Activated T-cell treated with anti-CD3 and anti-CD28 coated beads, Interleukin-2, amount 50 U/mL, for 4 hours (primary cell): Measurements from ENCODE around the gene CAMK1D. TPM values are rescaled to one million over a fixed set of nuclear protein-coding genes. Genes with fewer than 3 reads are reported as not detected.

Experiments
- ATAC-seq, 2 donors: fragments of 200-7000 bp; cut with Tn5 transposase; one replicate each; pipeline ENCODE4 v1.10.0; 2021
- DNase-seq: peaks from one replicate; pipeline ENCODE4 v3.0.0-alpha.2; 2020
- H3K27me3 Mint-ChIP-seq: one replicate; pipeline ENCODE4 v1.8.0; 2021; ENCODE audit warnings: low read depth, mixed read lengths
- H3K36me3 Mint-ChIP-seq: one replicate; pipeline ENCODE4 v1.8.0; 2022; ENCODE audit warnings: mixed read lengths; ENCODE audit not compliant: insufficient read depth
- H3K4me1 Mint-ChIP-seq: one replicate; pipeline ENCODE4 v1.8.0; 2021; ENCODE audit warnings: low read depth, mixed read lengths
- H3K4me3 Mint-ChIP-seq: one replicate; pipeline ENCODE4 v1.8.0; 2021; ENCODE audit warnings: mild to moderate bottlenecking, moderate library complexity, mixed read lengths
- H3K9me3 Mint-ChIP-seq: one replicate; pipeline ENCODE4 v1.8.0; 2021; ENCODE audit warnings: mixed read lengths
- total RNA-seq, 3 donors: library from RNA; stranded (reverse); gene quantifications; one replicate each; pipeline ENCODE4 v1.2.1, GENCODE V29; 2021

The CAMK1D gene
- total RNA-seq, 3 donors from 2014 or later = 6.3 to 7.8 (median 6.7) TPM

- H3K4me1 Mint-ChIP-seq = no peaks in the 10 kb centered on the region
- DNase-seq (no peak), ATAC-seq (no peak)
- H3K36me3 Mint-ChIP-seq = peaks cover 37% of the 10 kb centered on the region
- no peaks in the 10 kb centered on the region for H3K27me3 Mint-ChIP-seq
- H3K9me3 Mint-ChIP-seq = no peaks in the 10 kb centered on the region
- H3K4me3 Mint-ChIP-seq = no peak overlapping the region
Observed at GRCh38 chr10:12826800-12827372, 477.5 kb downstream of the CAMK1D start.

GRCh38 chr10:12828736-12829135 is 479.4 kb downstream of the CAMK1D start:
- no peaks in the 10 kb centered on the region for H3K4me1 Mint-ChIP-seq
- DNase-seq = no peak
- H3K9me3 Mint-ChIP-seq = no peaks in the 10 kb centered on the region
- ATAC-seq = no peak
- H3K4me3 Mint-ChIP-seq = no peak overlapping the region
- H3K27me3 Mint-ChIP-seq = no peaks in the 10 kb centered on the region
- peaks cover 33% of the 10 kb centered on the region for H3K36me3 Mint-ChIP-seq

GRCh38 chr10:12829831-12830390 is 480.6 kb downstream of the CAMK1D start:
- Mint-ChIP-seq H3K4me1 (no peaks in the 10 kb centered on the region), H3K36me3 (peaks cover 28% of the 10 kb centered on the region), H3K4me3 (no peak overlapping the region), H3K27me3 (no peaks in the 10 kb centered on the region), H3K9me3 (no peaks in the 10 kb centered on the region)
- no peak for DNase-seq
- no peak for ATAC-seq

GRCh38 chr10:12832096-12832495 is 482.7 kb downstream of the CAMK1D start:
- Mint-ChIP-seq H3K27me3 (no peaks in the 10 kb centered on the region), H3K9me3 (no peaks in the 10 kb centered on the region), H3K36me3 (peaks cover 15% of the 10 kb centered on the region), H3K4me3 (no peak overlapping the region), H3K4me1 (no peaks in the 10 kb centered on the region)
- no peak for ATAC-seq
- no peak for DNase-seq

GRCh38 chr10:12833451-12833850 is 484.1 kb downstream of the CAMK1D start:
- ATAC-seq (no peak), DNase-seq (no peak)
- Mint-ChIP-seq H3K27me3 (no peaks in the 10 kb centered on the region), H3K4me1 (no peaks in the 10 kb centered on the region), H3K9me3 (no peaks in the 10 kb centered on the region), H3K36me3 (peaks cover 9% of the 10 kb centered on the region), H3K4me3 (no peak overlapping the region)

- Mint-ChIP-seq H3K9me3 (no peaks in the 10 kb centered on the region), H3K27me3 (no peaks in the 10 kb centered on the region), H3K4me3 (no peak overlapping the region), H3K36me3 (peaks cover 6% of the 10 kb centered on the region), H3K4me1 (no peaks in the 10 kb centered on the region)
- no peak for ATAC-seq
- no peak for DNase-seq
Observed at GRCh38 chr10:12834116-12834665, 484.8 kb downstream of the CAMK1D start.

GRCh38 chr10:12834721-12835120 is 485.4 kb downstream of the CAMK1D start:
- DNase-seq (no peak), ATAC-seq (no peak)
- Mint-ChIP-seq H3K9me3 (no peaks in the 10 kb centered on the region), H3K36me3 (peaks cover 4% of the 10 kb centered on the region), H3K4me3 (no peak overlapping the region), H3K4me1 (no peaks in the 10 kb centered on the region), H3K27me3 (no peaks in the 10 kb centered on the region)

GRCh38 chr10:12835709-12836108 is 486.4 kb downstream of the CAMK1D start:
- Mint-ChIP-seq H3K4me3 (no peak overlapping the region), H3K9me3 (no peaks in the 10 kb centered on the region), H3K36me3 (peaks cover 3% of the 10 kb centered on the region), H3K4me1 (no peaks in the 10 kb centered on the region), H3K27me3 (no peaks in the 10 kb centered on the region)
- DNase-seq (no peak), ATAC-seq (no peak)

GRCh38 chr10:12838366-12838765 is 489.0 kb downstream of the CAMK1D start:
- H3K4me3 Mint-ChIP-seq = no peak overlapping the region
- H3K9me3 Mint-ChIP-seq = no peaks in the 10 kb centered on the region
- no peaks in the 10 kb centered on the region for H3K4me1 Mint-ChIP-seq

GRCh38 chr10:12838995-12839927 is 489.9 kb downstream of the CAMK1D start:
- Mint-ChIP-seq H3K27me3 (peaks cover 6% of the 10 kb centered on the region), H3K9me3 (no peaks in the 10 kb centered on the region), H3K4me1 (no peaks in the 10 kb centered on the region), H3K36me3 (no peaks in the 10 kb centered on the region), H3K4me3 (no peak overlapping the region)
- no peak for DNase-seq
- no peak for ATAC-seq

More at GRCh38 chr10:12838366-12838765, 489.0 kb downstream of the CAMK1D start:
- ATAC-seq (no peak), DNase-seq (no peak)
- Mint-ChIP-seq H3K36me3 (no peaks in the 10 kb centered on the region), H3K27me3 (peaks cover 3% of the 10 kb centered on the region)

GRCh38 chr10:12839941-12840611 is 490.7 kb downstream of the CAMK1D start:
- no peaks in the 10 kb centered on the region for H3K9me3 Mint-ChIP-seq
- no peaks in the 10 kb centered on the region for H3K4me1 Mint-ChIP-seq
- no peak overlapping the region for H3K4me3 Mint-ChIP-seq
- no peak for DNase-seq
- no peak for ATAC-seq
- H3K36me3 Mint-ChIP-seq = no peaks in the 10 kb centered on the region
- peaks cover 11% of the 10 kb centered on the region for H3K27me3 Mint-ChIP-seq

- Mint-ChIP-seq H3K36me3 (no peaks in the 10 kb centered on the region), H3K27me3 (peaks cover 13% of the 10 kb centered on the region), H3K9me3 (no peaks in the 10 kb centered on the region), H3K4me1 (no peaks in the 10 kb centered on the region), H3K4me3 (no peak overlapping the region)
- ATAC-seq (no peak), DNase-seq (no peak)
Observed at GRCh38 chr10:12841426-12841825, 492.1 kb downstream of the CAMK1D start.

- Mint-ChIP-seq H3K27me3 (peaks cover 15% of the 10 kb centered on the region), H3K4me3 (no peak overlapping the region), H3K36me3 (no peaks in the 10 kb centered on the region), H3K9me3 (no peaks in the 10 kb centered on the region), H3K4me1 (no peaks in the 10 kb centered on the region)
- DNase-seq = no peak
- no peak for ATAC-seq
Observed at GRCh38 chr10:12841826-12842225, 492.5 kb downstream of the CAMK1D start.

GRCh38 chr10:12842310-12842709 is 493.0 kb downstream of the CAMK1D start:
- no peak for ATAC-seq
- H3K4me3 Mint-ChIP-seq = no peak overlapping the region
- no peak for DNase-seq
- peaks cover 20% of the 10 kb centered on the region for H3K27me3 Mint-ChIP-seq
- no peaks in the 10 kb centered on the region for H3K9me3 Mint-ChIP-seq
- no peaks in the 10 kb centered on the region for H3K36me3 Mint-ChIP-seq
- H3K4me1 Mint-ChIP-seq = no peaks in the 10 kb centered on the region
